Sigmoid colon (tissue), 4 donors: Measurements from ENCODE around the gene EGLN3.

Source experiments
- EP300 ChIP-seq, 4 donors: sonication (generic); formaldehyde crosslinking; IDR thresholded peaks; one replicate each; pipeline ENCODE4 v1.6.1; 2017; ENCODE audit warnings: antibody characterized with exemption in 4 of 4
- POLR2A ChIP-seq, 2 donors: fragments of 450-650 bp; IDR thresholded peaks; one replicate each; pipeline ENCODE4 v1.6.1; 2016; ENCODE audit warnings: antibody characterized with exemption in 2 of 2, mild to moderate bottlenecking in 2 of 2, moderate library complexity in 2 of 2
- POLR2AphosphoS5 ChIP-seq, 4 donors: sonication (generic); formaldehyde crosslinking; IDR thresholded peaks; one replicate each; pipeline ENCODE4 v1.6.1; 2017; ENCODE audit warnings: antibody characterized with exemption in 4 of 4
- TF ChIP-seq, protein P1 (sequence below), 4 experiments: fragments of 450-650 bp in 3 of 4; fragments of 200-600 bp in 1 of 4; IDR thresholded peaks; one replicate each; pipeline ENCODE4 v1.5.1; 2016 to 2019; ENCODE audit warnings: antibody characterized with exemption in 4 of 4, mild to moderate bottlenecking in 3 of 4, moderate library complexity in 2 of 4

DNA sequence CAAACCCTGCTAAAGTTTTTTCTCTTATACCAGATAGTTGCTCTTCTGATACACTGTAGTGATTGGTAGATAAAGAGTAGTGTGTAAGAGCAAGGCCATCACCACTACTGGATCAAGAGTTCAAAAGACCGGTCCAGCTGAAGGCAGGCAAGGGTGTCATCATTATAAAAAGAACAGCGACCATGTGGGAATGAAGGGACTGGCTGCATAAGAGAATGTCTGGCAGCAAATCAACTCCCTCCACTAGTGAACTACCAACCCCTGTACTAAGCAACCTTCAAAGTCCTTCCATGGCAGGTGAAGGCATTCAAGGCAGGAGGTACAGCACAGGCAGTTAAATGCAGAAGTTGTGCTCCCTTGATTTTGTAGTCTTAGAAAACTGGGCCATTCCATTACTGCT lies 53.5 kb downstream of the EGLN3 start:
- TF ChIP-seq POLR2A (IDR thresholded peaks at IDR 0.05) (no peak), POLR2AphosphoS5 (IDR thresholded peaks at IDR 0.05) (no peak), EP300 (IDR thresholded peaks at IDR 0.05) (no peak)
- TF ChIP-seq, protein P1, sequence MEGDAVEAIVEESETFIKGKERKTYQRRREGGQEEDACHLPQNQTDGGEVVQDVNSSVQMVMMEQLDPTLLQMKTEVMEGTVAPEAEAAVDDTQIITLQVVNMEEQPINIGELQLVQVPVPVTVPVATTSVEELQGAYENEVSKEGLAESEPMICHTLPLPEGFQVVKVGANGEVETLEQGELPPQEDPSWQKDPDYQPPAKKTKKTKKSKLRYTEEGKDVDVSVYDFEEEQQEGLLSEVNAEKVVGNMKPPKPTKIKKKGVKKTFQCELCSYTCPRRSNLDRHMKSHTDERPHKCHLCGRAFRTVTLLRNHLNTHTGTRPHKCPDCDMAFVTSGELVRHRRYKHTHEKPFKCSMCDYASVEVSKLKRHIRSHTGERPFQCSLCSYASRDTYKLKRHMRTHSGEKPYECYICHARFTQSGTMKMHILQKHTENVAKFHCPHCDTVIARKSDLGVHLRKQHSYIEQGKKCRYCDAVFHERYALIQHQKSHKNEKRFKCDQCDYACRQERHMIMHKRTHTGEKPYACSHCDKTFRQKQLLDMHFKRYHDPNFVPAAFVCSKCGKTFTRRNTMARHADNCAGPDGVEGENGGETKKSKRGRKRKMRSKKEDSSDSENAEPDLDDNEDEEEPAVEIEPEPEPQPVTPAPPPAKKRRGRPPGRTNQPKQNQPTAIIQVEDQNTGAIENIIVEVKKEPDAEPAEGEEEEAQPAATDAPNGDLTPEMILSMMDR (IDR thresholded peaks at IDR 0.05) = no peak
